Omental fat pad (tissue), 4 donors: Measurements from ENCODE around the gene GPC3. TPM values are rescaled to one million over a fixed set of nuclear protein-coding genes. Genes with fewer than 3 reads are reported as not detected.

ENCODE experiments used
- ATAC-seq: fragments of 150-250 bp; one replicate; pipeline ENCODE4 v1.9.1; 2016; ENCODE audit warnings: mild to moderate bottlenecking, moderate library complexity; ENCODE audit not compliant: low FRiP score
- DNase-seq: peaks from one replicate; pipeline ENCODE4 v3.0.0-alpha.2; 2019; ENCODE audit warnings: low spot score
- total RNA-seq, 4 donors: library from RNA; depleted of rRNA; stranded (reverse); fragments of >200 nt; gene quantifications; one replicate each; pipeline ENCODE4 v1.1.0, GENCODE V29; 2016
- TF ChIP-seq, protein P1 (sequence below), 3 donors: fragments of 450-650 bp; IDR thresholded peaks; one replicate each; pipeline ENCODE4 v1.5.1; 2016 to 2017; ENCODE audit warnings: antibody characterized with exemption in 3 of 3, mild to moderate bottlenecking in 3 of 3, moderate library complexity in 2 of 3

Gene GPC3
- total RNA-seq, 4 donors from 2014 or later: 48.9 to 146 (median 77.1) TPM

DNA sequence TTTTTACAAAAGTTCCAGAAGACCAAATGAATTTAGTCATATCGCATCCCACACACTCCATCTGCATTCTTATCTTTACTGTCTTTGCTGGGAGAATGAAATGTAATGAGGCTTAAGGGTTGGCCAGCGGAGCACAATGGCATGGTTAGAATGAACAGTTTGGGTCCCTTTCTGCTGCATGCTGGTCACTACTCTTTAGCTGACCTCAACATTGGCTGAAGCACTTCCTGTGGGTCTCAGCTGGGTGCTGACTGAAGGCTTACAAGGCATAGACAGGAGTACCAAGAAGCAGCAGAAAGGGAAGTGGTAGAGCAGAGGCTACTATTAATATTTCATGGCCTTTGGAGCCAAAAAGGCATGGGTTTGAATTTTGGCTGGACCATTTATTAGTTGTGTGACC is 410.7 kb downstream of the GPC3 start:
- ATAC-seq (no peak), DNase-seq (no peak)
- TF ChIP-seq, protein P1, sequence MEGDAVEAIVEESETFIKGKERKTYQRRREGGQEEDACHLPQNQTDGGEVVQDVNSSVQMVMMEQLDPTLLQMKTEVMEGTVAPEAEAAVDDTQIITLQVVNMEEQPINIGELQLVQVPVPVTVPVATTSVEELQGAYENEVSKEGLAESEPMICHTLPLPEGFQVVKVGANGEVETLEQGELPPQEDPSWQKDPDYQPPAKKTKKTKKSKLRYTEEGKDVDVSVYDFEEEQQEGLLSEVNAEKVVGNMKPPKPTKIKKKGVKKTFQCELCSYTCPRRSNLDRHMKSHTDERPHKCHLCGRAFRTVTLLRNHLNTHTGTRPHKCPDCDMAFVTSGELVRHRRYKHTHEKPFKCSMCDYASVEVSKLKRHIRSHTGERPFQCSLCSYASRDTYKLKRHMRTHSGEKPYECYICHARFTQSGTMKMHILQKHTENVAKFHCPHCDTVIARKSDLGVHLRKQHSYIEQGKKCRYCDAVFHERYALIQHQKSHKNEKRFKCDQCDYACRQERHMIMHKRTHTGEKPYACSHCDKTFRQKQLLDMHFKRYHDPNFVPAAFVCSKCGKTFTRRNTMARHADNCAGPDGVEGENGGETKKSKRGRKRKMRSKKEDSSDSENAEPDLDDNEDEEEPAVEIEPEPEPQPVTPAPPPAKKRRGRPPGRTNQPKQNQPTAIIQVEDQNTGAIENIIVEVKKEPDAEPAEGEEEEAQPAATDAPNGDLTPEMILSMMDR (IDR thresholded peaks at IDR 0.05): no peak

DNA sequence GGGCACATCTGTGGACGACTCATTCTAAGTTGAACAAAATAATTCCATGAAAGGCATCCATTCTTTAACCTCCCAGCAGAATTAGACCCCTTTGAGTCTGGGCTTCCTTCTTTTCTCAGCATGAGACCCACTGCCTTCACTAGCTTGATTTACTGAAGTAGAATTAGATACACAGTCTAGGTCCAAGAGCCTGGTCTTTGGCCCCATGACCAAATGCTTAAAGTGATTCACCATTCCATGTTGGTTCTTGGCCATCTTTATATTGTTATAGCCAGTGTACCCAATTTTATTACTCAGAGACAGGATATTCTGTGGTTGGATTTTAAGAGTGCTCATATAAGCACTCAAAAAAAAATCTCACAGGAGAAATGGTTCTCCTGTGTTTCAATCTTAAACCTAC is 414.8 kb downstream of the GPC3 start:
- TF ChIP-seq, protein P1 (IDR thresholded peaks at IDR 0.05): no peak
- ATAC-seq (no peak), DNase-seq (no peak)

DNA sequence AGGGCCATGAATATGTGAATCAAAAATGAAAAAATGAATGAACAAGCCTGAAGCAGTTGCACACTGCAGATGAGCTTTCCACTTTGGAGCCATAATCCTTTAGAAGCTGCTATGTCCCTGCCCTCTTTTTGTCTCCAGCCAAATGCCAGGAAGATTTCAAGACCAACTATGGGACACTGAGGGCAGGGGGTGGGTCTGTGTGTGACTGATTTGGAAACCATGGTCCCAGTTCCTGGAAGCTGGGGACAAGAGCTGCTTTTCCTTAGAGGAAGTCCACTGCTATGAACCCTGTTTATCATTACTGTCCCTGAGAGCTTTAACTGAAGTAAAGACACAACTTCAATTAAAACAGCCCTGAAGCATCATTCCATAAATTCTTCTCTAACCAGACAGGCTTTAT is 416.2 kb downstream of the GPC3 start:
- ATAC-seq: no peak
- no peak for DNase-seq
- TF ChIP-seq, protein P1 (IDR thresholded peaks at IDR 0.05): no peak

DNA sequence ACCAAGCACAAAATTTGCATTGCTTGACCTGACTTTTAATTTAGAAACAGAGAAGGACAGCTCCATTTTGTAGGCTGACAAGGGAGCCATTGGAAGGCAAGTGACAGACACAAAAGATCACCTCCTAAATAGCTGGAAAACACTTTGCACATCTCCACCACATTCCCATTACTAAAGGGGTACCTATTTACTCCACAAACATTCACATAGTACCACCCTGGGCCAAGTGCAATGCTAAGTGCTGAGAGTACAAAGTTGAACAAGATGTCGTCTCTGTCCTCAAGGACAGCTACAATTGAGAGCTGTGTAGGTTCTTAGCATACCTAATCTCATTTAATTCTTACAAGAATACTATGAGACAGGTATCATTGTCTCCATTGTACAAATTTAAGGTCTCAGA is 417.3 kb downstream of the GPC3 start:
- ATAC-seq (no peak), DNase-seq (no peak)
- TF ChIP-seq, protein P1 (IDR thresholded peaks at IDR 0.05): no peak

DNA sequence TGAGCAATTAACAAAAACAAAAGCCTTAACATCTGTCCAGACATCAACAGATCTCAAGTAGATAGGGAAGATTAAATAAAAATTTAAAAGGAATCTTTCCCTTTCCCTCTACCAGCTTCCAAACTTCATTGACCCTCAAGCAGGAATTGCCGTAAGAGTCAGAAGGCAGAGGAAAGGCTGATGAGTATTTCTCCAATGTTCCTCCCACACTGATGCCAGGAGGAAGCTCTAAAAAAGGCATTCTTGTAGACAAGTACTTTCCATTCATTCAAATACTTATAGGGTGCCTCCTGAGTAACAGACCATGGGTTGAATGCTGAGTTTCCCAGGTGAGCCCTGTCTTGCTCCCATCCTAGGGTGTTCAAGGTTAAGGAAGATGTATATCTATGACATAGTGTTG is 418.5 kb downstream of the GPC3 start:
- TF ChIP-seq, protein P1 (IDR thresholded peaks at IDR 0.05): no peak
- ATAC-seq (no peak), DNase-seq (no peak)

DNA sequence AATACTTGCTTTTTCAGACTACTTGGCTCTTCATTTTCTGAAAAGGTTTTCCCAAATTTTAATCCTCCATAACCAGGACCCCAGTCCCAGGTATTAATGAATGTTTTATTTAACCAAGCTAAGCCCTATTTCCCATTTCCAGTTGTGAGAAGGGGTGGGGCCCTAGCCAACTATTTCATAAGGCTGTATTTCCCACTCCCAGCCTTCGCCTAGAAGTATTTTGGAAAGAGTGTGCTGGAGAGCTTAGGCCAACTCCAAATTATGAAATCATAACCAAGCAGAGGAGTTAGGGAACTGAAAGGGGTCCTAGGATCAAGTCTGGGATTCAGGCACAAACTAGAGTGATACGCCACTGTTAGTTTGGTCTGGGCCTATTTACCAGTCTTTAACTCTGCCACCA is 421.7 kb downstream of the GPC3 start:
- TF ChIP-seq, protein P1 (IDR thresholded peaks at IDR 0.05): no peak
- peak; percentile 54 for ATAC-seq
- no peak for DNase-seq

DNA sequence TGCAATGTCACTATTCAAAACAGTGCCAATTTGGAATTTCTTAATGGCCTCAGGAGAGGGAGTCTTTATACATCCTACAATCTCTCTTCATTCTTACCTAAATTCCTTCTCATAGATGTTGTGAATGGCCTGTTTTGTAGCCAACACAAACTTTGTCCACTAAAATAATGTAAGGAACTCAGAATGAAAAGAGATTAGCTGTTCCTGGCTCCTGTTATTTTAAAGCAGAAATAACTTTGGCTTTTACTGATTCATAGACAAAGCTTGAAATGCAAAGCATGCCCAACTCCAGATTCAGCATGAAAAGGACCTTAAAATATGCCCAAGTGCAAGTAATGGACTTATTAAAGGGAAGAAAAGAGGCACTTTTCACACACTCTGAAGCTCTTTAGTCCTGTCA is 424.1 kb downstream of the GPC3 start:
- TF ChIP-seq, protein P1 (IDR thresholded peaks at IDR 0.05): no peak

More for the DNA sequence above, 424.1 kb downstream of the GPC3 start:
- no peak for ATAC-seq
- DNase-seq: no peak
